HEK293T (cell line): ENCODE measurements around the gene ALLC.

Source experiments
- FOXM1 ChIP-seq: fragments of 450-650 bp; IDR thresholded peaks from 2 replicates; pipeline ENCODE4 v1.6.1; 2017; ENCODE audit warnings: mild to moderate bottlenecking, borderline replicate concordance
- HDGF ChIP-seq: fragments of 450-650 bp; IDR thresholded peaks from 2 replicates; pipeline ENCODE4 v1.6.1; 2017; ENCODE audit warnings: antibody characterized with exemption, borderline replicate concordance
- SP1 ChIP-seq: fragments of 450-650 bp; IDR thresholded peaks from 2 replicates; pipeline ENCODE4 v1.6.1; 2017
- TARDBP ChIP-seq: fragments of 450-650 bp; IDR thresholded peaks from 2 replicates; pipeline ENCODE4 v1.6.1; 2016

DNA sequence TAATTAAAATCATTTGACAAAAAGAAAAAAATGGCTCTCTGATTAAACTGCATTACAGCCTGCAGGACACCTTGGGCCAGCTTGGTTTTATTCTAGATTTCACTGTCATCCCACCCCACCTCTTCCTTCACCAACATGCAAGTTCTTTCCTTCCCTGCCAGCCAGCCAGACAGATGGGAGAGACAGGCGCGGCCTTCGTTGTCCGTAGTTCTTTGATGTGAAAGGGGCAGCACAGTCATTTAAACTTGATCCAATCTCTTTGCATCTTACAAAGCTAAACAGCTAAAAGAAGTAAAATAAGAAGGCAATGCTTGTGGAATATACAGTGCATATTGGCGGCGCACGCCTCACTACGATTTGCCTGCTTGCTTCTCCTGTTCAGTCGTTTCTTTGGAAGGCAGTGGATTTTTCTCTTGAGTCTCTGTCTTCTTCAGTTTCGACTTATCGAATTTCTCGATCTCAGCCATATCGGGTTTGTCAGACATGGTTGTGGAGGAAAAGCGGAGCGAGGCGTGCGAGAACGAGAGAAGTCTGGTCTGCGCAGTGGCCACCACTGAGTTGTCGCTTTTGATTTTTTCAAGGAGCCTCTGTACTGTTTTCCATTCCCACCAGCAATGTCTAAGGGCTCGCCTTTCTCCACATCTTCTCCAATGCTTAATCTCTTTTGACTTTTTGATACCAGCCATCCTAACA, 40.7 kb upstream of the ALLC start:
- TF ChIP-seq TARDBP (no peak), HDGF (no peak), FOXM1 (no peak), SP1 (no peak)
